Measurements from ENCODE around the gene PRRX1. TPM values are rescaled to one million over a fixed set of nuclear protein-coding genes. Genes with fewer than 3 reads are reported as not detected.

PRRX1 gene
- total RNA-seq, 3 donors from 2014 or later, result not detected

DNA sequence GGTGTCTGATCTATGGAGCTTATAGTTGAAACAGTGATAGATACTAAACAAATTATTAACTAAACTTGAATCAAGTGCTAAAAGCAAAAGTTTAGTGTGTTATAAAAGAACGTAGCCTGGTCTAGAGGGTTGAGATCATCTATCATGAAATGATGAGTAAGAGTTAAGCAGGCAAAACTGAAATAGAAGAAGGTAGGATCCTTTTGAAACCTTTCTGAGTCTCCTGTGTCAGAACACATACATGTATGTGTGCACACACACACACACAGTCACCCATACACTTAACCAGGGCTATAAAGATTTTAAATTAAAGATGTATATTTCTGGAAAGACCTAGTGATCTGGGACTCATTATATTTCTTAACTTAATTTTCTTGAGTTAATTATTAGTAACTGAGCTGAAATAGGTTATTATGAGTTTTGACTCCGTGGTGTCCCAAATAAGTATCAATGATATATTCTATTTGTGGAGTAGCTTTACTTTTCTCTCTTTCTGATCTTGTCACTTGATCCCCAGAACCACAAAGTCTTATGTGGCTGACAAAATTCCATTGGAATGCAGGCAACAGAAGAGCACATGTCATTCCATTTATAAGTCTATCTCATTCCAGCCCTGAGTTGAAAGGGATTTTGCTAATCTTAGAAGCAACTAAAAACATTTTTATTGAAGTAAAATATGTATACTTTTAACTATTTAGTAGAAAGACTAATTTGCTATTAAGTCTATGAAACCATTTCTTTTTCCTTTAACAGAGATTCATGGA lies 70.7 kb downstream of the PRRX1 start:
- H3K4me1 Mint-ChIP-seq (ENCODE audit: low read depth), result no peaks in the 10 kb centered on the region
- no peaks in the 10 kb centered on the region for H3K36me3 Mint-ChIP-seq (ENCODE audit: insufficient read depth)
- no peak for ATAC-seq
- H3K9me3 Mint-ChIP-seq, result no peaks in the 10 kb centered on the region
- no peak overlapping the region for H3K4me3 Mint-ChIP-seq
- peaks cover 9% of the 10 kb centered on the region for H3K27me3 Mint-ChIP-seq (ENCODE audit: low read depth)
- DNase-seq, result no peak

DNA sequence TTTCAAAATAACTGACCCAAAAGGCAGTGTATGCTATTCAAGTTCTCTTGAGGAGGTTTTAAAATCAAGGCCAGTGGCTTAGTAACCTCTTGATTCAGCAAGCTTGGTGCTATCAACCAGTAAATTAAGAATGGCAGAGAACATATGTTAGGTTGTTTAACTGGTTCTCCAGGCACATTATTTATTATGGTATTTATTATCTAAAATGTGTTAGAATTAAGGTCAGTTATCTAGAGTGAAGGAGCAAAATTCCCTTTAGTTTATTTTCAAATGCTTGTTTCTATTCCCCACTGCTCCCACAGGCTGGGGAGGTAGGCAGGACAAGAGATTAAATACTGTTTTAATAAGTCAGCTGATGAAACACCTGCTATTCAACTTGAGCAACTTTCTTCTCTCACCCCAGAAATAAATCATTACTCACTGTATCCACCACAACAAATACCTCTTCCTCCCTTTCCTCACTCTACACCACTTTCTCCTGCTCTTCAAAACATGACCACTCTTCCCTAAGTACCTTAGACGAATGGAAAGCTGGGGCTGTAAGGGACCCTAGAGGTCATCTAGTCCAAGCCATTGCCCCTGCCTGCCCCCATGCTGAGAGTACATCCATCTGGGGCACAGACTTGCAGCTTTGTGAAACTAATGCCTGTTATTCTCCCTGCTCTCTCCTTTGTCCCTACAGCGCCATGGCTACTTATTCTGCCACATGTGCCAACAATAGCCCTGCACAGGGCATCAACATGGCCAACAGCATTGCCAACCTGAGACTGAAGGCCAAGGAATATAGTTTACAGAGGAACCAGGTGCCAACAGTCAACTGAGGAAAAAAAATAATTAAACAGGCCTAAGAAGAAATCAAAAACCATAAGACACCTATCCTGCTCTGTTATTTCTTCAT lies 71.7 kb downstream of the PRRX1 start:
- ATAC-seq (no peak), DNase-seq (no peak)
- Mint-ChIP-seq H3K27me3 (ENCODE audit: low read depth) (peaks cover 14% of the 10 kb centered on the region), H3K4me3 (no peak overlapping the region), H3K9me3 (peaks cover 5% of the 10 kb centered on the region), H3K36me3 (ENCODE audit: insufficient read depth) (no peaks in the 10 kb centered on the region), H3K4me1 (ENCODE audit: low read depth) (no peaks in the 10 kb centered on the region)

DNA sequence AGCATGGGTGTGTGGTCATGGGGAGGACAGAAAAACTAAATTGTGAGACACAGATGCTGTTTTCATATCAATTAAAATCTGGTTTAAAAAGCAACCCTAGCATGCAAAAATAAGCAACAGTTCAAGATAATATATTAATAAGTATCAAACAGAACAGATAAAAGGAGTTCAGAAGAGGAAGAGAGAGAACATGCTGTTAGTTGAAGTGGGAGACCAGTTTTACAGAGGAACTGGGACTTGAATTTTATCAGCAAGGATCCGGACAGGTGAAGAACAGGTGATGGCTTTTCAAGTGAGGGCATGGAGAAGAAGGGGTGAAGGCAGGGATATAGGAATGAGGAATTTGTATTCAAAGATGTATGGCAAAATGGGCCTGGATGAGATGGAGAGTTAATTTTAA lies 75.9 kb downstream of the PRRX1 start:
- Mint-ChIP-seq H3K36me3 (ENCODE audit: insufficient read depth) (no peaks in the 10 kb centered on the region), H3K4me1 (ENCODE audit: low read depth) (no peaks in the 10 kb centered on the region), H3K9me3 (peaks cover 16% of the 10 kb centered on the region), H3K4me3 (no peak overlapping the region), H3K27me3 (ENCODE audit: low read depth) (peaks cover 14% of the 10 kb centered on the region)
- DNase-seq (no peak), ATAC-seq (no peak)

DNA sequence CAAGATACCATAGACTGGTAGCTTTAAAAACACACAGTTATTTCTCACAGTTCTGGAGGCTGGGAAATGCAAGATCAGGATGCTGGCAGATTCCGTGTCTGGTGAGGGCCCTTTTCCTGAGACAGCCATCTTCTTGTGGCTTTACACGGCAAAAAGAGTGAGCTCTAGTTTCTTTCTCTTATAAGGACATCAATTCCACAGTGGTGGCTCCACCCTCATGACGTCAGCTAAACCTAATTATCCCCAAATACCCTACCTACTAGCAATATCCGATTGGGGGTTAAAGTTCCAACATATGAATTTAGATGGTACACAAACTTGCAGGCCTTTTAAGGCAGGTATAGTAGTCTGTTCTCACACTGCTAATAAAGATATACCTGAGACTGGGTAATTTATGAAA lies 77.7 kb downstream of the PRRX1 start:
- Mint-ChIP-seq H3K4me1 (ENCODE audit: low read depth) (no peaks in the 10 kb centered on the region), H3K36me3 (ENCODE audit: insufficient read depth) (no peaks in the 10 kb centered on the region), H3K9me3 (peaks cover 16% of the 10 kb centered on the region), H3K4me3 (no peak overlapping the region), H3K27me3 (ENCODE audit: low read depth) (peaks cover 6% of the 10 kb centered on the region)
- ATAC-seq (no peak), DNase-seq (no peak)

DNA sequence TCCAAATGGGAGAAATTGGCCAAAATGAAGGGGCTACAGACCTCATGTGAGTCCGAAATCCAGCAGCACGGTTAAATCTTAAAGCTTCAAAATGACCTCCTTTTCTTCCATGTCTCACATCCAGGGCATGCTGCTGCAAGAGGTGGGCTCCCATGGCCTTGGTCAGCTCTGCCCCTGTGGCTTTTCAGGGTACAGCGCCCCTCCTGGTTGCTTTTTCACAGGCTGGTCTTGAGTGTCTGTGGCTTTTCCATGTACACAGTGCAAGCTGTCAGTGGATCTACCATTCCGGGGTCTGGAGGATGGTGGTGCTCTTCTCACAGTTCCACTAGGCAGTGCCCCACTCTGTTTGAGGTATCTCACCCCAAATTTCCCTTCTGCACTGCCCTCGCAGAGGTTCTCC lies 78.7 kb downstream of the PRRX1 start:
- Mint-ChIP-seq H3K9me3 (peaks cover 16% of the 10 kb centered on the region), H3K36me3 (ENCODE audit: insufficient read depth) (no peaks in the 10 kb centered on the region), H3K4me3 (no peak overlapping the region), H3K27me3 (ENCODE audit: low read depth) (peaks cover 5% of the 10 kb centered on the region), H3K4me1 (ENCODE audit: low read depth) (no peaks in the 10 kb centered on the region)
- ATAC-seq (no peak), DNase-seq (no peak)

DNA sequence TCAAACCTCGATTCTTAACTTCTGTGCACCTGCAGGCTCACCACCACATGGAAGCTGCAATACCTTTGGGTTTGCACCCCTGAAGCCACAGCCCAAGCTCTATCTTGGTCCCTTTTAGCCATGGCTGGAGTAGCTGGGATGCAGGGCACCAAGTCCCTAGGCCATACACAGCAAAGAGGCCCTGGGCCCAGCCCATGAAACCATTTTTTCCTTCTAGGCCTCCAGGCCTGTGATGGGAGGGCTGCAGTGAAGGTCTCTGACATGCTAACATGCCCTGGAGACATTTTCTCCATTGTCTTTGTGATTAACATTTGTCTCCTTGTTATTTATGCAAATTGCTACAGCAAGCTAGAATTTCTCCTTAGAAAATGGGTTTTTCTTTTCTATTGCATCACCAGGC lies 79.2 kb downstream of the PRRX1 start:
- ATAC-seq, result no peak
- H3K4me3 Mint-ChIP-seq, result no peak overlapping the region
- peaks cover 16% of the 10 kb centered on the region for H3K9me3 Mint-ChIP-seq
- DNase-seq, result no peak
- no peaks in the 10 kb centered on the region for H3K4me1 Mint-ChIP-seq (ENCODE audit: low read depth)
- no peaks in the 10 kb centered on the region for H3K36me3 Mint-ChIP-seq (ENCODE audit: insufficient read depth)
- peaks cover 5% of the 10 kb centered on the region for H3K27me3 Mint-ChIP-seq (ENCODE audit: low read depth)

DNA sequence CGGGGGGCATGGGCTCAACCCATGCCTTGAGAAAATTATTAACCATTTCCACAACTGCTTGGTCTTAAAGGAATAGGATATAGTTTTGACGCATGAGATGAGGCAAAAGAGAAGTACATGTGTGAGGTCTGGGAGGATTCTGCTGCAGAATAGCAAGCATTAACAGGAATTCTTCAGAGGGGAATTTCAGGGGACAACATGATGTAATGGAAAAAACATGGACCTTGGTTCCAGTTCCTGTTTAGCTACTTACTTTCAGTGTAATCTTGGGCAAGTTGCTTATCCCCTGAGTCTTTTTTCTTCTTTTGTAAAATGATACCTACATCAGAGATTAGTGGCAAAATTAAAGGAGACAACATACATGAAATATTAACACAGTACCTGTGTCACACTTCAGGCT lies 85.6 kb downstream of the PRRX1 start:
- ATAC-seq (no peak), DNase-seq (no peak)
- no peaks in the 10 kb centered on the region for H3K27me3 Mint-ChIP-seq (ENCODE audit: low read depth)
- H3K36me3 Mint-ChIP-seq (ENCODE audit: insufficient read depth), result no peaks in the 10 kb centered on the region
- H3K4me3 Mint-ChIP-seq, result no peak overlapping the region
- H3K4me1 Mint-ChIP-seq (ENCODE audit: low read depth), result no peaks in the 10 kb centered on the region
- H3K9me3 Mint-ChIP-seq, result no peaks in the 10 kb centered on the region

DNA sequence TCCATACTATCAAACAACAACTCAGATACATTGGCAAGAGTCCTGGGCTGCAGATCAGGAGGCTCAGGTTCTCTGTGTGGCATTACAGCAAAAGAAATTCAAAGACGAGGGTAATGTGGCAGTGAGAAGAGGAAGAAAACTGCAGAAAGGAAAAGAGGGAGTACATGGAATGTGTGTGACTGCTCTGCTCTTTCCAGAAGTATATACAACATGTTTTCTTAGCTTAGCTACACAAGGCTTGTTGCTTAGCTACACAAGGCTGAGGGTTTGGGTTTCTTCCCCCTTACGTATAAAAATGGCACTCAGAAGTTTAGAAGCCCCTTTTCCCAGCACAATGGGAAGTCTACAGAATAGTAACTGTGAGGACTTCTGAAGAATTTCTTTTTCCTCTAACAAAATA lies 86.0 kb downstream of the PRRX1 start:
- no peaks in the 10 kb centered on the region for H3K36me3 Mint-ChIP-seq (ENCODE audit: insufficient read depth)
- H3K4me3 Mint-ChIP-seq, result no peak overlapping the region
- no peaks in the 10 kb centered on the region for H3K27me3 Mint-ChIP-seq (ENCODE audit: low read depth)
- ATAC-seq (no peak), DNase-seq (no peak)
- H3K4me1 Mint-ChIP-seq (ENCODE audit: low read depth), result no peaks in the 10 kb centered on the region
- H3K9me3 Mint-ChIP-seq, result no peaks in the 10 kb centered on the region

DNA sequence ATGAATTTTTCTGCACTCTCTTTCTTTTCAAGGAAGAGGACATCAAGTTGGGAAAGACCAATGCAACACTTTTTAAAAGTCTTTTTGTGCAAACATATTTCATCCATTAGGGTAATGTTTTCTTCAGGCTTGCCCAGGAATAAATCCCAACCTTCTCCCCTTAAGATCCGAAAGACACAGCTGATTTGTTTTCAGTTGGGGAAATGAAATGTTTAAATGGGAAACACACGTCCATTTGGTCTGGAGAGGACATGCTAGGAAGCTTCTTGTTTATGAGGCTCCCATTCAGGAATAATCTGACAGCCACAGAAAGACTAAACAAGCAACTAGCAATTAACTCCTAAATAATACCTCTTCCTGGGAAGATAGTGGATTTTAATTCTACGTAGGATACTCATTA lies 91.9 kb downstream of the PRRX1 start:
- Mint-ChIP-seq H3K4me1 (ENCODE audit: low read depth) (no peaks in the 10 kb centered on the region), H3K4me3 (no peak overlapping the region), H3K9me3 (no peaks in the 10 kb centered on the region), H3K36me3 (ENCODE audit: insufficient read depth) (no peaks in the 10 kb centered on the region), H3K27me3 (ENCODE audit: low read depth) (no peaks in the 10 kb centered on the region)
- ATAC-seq (no peak), DNase-seq (no peak)

DNA sequence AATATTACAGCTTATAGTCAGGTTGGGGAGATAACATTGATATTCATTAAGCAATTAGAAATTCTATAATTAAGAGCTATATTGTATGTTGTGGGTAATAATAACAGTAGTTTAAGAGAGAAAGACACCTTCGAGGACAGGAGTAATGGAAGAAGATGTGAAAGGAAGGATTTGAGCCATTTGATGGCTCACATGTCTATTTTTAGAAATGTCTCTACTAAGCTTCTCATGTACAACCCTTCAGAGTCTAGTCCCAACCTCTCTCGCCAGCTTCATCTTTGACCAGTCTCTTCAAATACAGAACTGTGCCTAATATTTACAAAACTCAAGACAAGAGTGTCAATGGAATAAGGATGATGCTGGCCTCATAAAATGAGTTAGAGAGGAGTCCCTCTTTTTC lies 95.1 kb downstream of the PRRX1 start:
- Mint-ChIP-seq H3K36me3 (ENCODE audit: insufficient read depth) (no peaks in the 10 kb centered on the region), H3K9me3 (no peaks in the 10 kb centered on the region), H3K4me1 (ENCODE audit: low read depth) (no peaks in the 10 kb centered on the region), H3K27me3 (ENCODE audit: low read depth) (no peaks in the 10 kb centered on the region), H3K4me3 (no peak overlapping the region)
- no peak for ATAC-seq
- DNase-seq, result no peak

DNA sequence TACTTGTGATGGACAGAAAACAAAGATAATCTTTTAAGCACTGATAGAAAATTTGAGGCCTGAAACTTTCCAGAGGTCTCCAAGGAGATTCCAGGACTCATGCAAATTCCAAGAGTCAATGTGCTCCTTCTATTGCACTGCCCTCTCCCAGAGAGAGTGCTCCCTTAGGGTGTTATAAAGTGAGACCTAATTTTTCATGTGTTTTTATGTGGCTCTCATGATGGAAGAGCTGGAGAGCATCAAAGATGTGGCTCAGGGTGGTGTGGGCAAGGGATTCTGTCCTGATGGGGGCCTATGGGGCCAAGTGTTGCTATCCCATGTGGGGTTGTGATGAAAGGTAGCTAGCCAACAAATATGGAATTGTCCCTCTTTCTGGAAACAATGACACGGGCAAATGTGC lies 101.3 kb downstream of the PRRX1 start:
- DNase-seq, result no peak
- no peaks in the 10 kb centered on the region for H3K9me3 Mint-ChIP-seq
- no peak overlapping the region for H3K4me3 Mint-ChIP-seq

DNA sequence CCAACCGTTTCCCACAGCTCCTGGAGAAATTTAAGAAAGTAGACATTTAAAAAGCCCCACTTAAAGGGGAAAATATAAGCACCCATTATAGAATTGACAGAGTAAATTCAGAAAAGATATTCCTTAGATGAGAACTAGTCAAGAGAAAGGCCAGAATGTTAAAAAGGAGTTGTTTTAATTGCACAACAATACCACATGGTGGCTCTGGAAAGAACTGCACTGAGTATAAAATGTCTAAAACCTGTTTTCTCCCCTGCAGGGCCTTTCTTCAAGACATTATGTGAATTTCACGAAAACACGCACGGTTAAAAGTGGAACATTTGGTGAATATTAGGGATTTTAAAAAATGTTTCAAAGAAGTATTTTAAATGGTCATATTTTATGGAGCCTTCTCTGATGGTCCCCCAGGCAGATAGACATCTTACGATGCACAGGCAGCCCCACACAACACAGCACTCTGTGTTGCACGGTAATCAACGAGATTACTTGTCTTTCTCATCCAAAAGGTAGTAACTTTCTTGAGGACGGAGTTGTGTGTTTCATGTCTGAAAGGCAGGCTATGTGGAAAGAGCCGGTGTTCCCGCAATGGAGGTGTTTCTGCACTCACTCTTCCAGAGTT lies 101.9 kb downstream of the PRRX1 start:
- Mint-ChIP-seq H3K4me1 (ENCODE audit: low read depth) (no peaks in the 10 kb centered on the region), H3K27me3 (ENCODE audit: low read depth) (peaks cover 3% of the 10 kb centered on the region), H3K9me3 (no peaks in the 10 kb centered on the region), H3K4me3 (no peak overlapping the region), H3K36me3 (ENCODE audit: insufficient read depth) (no peaks in the 10 kb centered on the region)
- ATAC-seq, result no peak
- no peak for DNase-seq

More for the DNA sequence above, 101.3 kb downstream of the PRRX1 start:
- ATAC-seq, result no peak
- H3K36me3 Mint-ChIP-seq (ENCODE audit: insufficient read depth), result no peaks in the 10 kb centered on the region
- no peaks in the 10 kb centered on the region for H3K4me1 Mint-ChIP-seq (ENCODE audit: low read depth)
- peaks cover 3% of the 10 kb centered on the region for H3K27me3 Mint-ChIP-seq (ENCODE audit: low read depth)

DNA sequence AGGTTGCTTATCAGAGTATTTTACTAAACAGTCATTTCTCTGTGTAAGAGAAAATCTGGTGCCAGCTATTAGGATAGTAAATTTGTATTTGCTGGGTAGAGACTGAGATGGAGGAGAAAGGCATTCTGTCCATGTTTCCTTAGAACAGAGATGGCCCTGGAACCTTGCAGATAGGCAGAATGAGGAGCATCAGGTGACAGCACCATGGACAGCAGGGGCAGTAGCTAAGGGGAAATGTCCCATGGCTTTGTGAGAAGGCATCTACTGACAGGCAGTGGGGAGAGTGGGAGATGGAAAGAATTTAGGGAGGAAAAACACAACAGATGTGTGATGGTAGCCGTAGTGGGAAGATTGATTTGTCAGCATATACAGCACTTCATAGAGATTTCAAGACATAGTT lies 105.0 kb downstream of the PRRX1 start:
- no peak overlapping the region for H3K4me3 Mint-ChIP-seq
- H3K36me3 Mint-ChIP-seq (ENCODE audit: insufficient read depth), result no peaks in the 10 kb centered on the region
- no peaks in the 10 kb centered on the region for H3K4me1 Mint-ChIP-seq (ENCODE audit: low read depth)
- H3K9me3 Mint-ChIP-seq, result no peaks in the 10 kb centered on the region
- H3K27me3 Mint-ChIP-seq (ENCODE audit: low read depth), result peaks cover 3% of the 10 kb centered on the region
- ATAC-seq (no peak), DNase-seq (no peak)

DNA sequence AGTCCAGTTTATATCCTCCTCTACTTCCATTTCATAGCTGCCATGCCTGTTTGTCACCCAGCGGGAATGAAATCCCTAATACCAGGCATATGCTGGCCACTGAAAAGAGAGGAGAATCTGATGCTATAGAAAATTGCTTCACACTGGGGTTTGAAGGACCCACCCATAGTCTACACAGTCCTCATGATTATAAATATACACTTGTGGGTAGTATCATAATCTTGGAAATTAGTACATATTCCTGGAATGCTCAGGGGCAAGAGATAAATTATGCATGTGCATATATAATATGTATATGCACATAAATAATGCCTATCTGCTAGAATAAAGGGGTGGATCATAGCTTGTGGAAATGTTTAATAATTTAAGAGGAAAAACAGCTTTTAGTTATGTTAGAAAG lies 105.8 kb downstream of the PRRX1 start:
- Mint-ChIP-seq H3K27me3 (ENCODE audit: low read depth) (peaks cover 3% of the 10 kb centered on the region), H3K9me3 (no peaks in the 10 kb centered on the region), H3K36me3 (ENCODE audit: insufficient read depth) (no peaks in the 10 kb centered on the region), H3K4me1 (ENCODE audit: low read depth) (no peaks in the 10 kb centered on the region), H3K4me3 (no peak overlapping the region)
- no peak for ATAC-seq
- no peak for DNase-seq

All from activated T-cell treated with anti-CD3 and anti-CD28 coated beads, Interleukin-2, amount 50 U/mL, for 4 hours (primary cell).